Nephron progenitor cell (in vitro differentiated cells): ENCODE data around the gene RALB.

Experiments
- DNase-seq: peaks from one replicate; pipeline ENCODE4 v3.0.0; 2021
- H3K27ac Mint-ChIP-seq: 2 replicates; pipeline ENCODE4 v1.8.0; 2021; ENCODE audit warnings: mild to moderate bottlenecking, moderate library complexity, mixed read lengths
- H3K27me3 Mint-ChIP-seq: 2 replicates; pipeline ENCODE4 v1.8.0; 2021; ENCODE audit warnings: mild to moderate bottlenecking, low read depth, mixed read lengths; ENCODE audit not compliant: poor library complexity
- H3K36me3 Mint-ChIP-seq: 2 replicates; pipeline ENCODE4 v1.8.0; 2021; ENCODE audit warnings: low read depth, mixed read lengths
- H3K4me1 Mint-ChIP-seq: 2 replicates; pipeline ENCODE4 v1.8.0; 2021; ENCODE audit warnings: mixed read lengths
- H3K4me3 Mint-ChIP-seq: 2 replicates; pipeline ENCODE4 v1.8.0; 2021; ENCODE audit warnings: mild to moderate bottlenecking, moderate library complexity, mixed read lengths
- H3K9me3 Mint-ChIP-seq: 2 replicates; pipeline ENCODE4 v1.8.0; 2021; ENCODE audit warnings: mild to moderate bottlenecking, moderate library complexity, mixed read lengths
- TF ChIP-seq, protein P1 (sequence below): fragments of 200-600 bp; sonication (generic); IDR thresholded peaks from 2 replicates; pipeline ENCODE4 v1.5.0; 2021; ENCODE audit warnings: antibody characterized with exemption

RALB gene

GRCh38 chr2:120223034-120223912, 29.4 kb upstream of the RALB start, which contains the start of gene TMEM185B:
TSS of gene TMEM185B (minus strand) at chr2:120223400. CDS start at chr2:120222976, 424 bp downstream.
- Mint-ChIP-seq H3K27ac (no peak within 1 kb of the TSS), H3K36me3 (peaks cover 40% of the 10 kb centered on the region), H3K4me1 (peaks cover 36% of the 10 kb centered on the region), H3K27me3 (peaks cover 41% of the 10 kb centered on the region), H3K9me3 (peaks cover 20% of the 10 kb centered on the region), H3K4me3 (peak within 1 kb of the TSS; percentile 79)
- peak; percentile 93 for DNase-seq
- TF ChIP-seq, protein P1, sequence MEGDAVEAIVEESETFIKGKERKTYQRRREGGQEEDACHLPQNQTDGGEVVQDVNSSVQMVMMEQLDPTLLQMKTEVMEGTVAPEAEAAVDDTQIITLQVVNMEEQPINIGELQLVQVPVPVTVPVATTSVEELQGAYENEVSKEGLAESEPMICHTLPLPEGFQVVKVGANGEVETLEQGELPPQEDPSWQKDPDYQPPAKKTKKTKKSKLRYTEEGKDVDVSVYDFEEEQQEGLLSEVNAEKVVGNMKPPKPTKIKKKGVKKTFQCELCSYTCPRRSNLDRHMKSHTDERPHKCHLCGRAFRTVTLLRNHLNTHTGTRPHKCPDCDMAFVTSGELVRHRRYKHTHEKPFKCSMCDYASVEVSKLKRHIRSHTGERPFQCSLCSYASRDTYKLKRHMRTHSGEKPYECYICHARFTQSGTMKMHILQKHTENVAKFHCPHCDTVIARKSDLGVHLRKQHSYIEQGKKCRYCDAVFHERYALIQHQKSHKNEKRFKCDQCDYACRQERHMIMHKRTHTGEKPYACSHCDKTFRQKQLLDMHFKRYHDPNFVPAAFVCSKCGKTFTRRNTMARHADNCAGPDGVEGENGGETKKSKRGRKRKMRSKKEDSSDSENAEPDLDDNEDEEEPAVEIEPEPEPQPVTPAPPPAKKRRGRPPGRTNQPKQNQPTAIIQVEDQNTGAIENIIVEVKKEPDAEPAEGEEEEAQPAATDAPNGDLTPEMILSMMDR = peak; percentile 29

- Mint-ChIP-seq H3K4me3 (peak overlapping the region; percentile 79), H3K9me3 (peaks cover 17% of the 10 kb centered on the region), H3K36me3 (peaks cover 32% of the 10 kb centered on the region), H3K27me3 (peaks cover 50% of the 10 kb centered on the region), H3K4me1 (peaks cover 46% of the 10 kb centered on the region), H3K27ac (no peak overlapping the region)
- no peak for DNase-seq
- TF ChIP-seq, protein P1 = no peak
Measured at GRCh38 chr2:120224256-120224655, 28.4 kb upstream of the RALB start.

GRCh38 chr2:120224735-120225548, 27.7 kb upstream of the RALB start:
- Mint-ChIP-seq H3K36me3 (peaks cover 27% of the 10 kb centered on the region), H3K27ac (no peak overlapping the region), H3K27me3 (peaks cover 53% of the 10 kb centered on the region), H3K4me1 (peaks cover 49% of the 10 kb centered on the region), H3K9me3 (peaks cover 17% of the 10 kb centered on the region), H3K4me3 (peak overlapping the region; percentile 59)
- DNase-seq = no peak
- TF ChIP-seq, protein P1 = no peak

- H3K27ac Mint-ChIP-seq = no peak overlapping the region
- peaks cover 53% of the 10 kb centered on the region for H3K27me3 Mint-ChIP-seq
- H3K9me3 Mint-ChIP-seq = peaks cover 17% of the 10 kb centered on the region
- TF ChIP-seq, protein P1 = no peak
- no peak for DNase-seq
- H3K4me1 Mint-ChIP-seq = peaks cover 50% of the 10 kb centered on the region
- no peak overlapping the region for H3K4me3 Mint-ChIP-seq
- peaks cover 20% of the 10 kb centered on the region for H3K36me3 Mint-ChIP-seq
Measured at GRCh38 chr2:120225549-120226065, 27.0 kb upstream of the RALB start.

- Mint-ChIP-seq H3K27me3 (peaks cover 53% of the 10 kb centered on the region), H3K4me3 (no peak overlapping the region), H3K36me3 (peaks cover 13% of the 10 kb centered on the region), H3K4me1 (peaks cover 50% of the 10 kb centered on the region), H3K9me3 (peaks cover 13% of the 10 kb centered on the region), H3K27ac (no peak overlapping the region)
- DNase-seq = no peak
- TF ChIP-seq, protein P1 = no peak
Measured at GRCh38 chr2:120226316-120226715, 26.3 kb upstream of the RALB start.
